ENCODE data around the gene TPST2.
"Not testable (repeated sequence)": the region's sequence is repeated elsewhere in the genome, so short reads cannot be mapped to it uniquely, and the experiment has no call there.

The TPST2 gene

DNA sequence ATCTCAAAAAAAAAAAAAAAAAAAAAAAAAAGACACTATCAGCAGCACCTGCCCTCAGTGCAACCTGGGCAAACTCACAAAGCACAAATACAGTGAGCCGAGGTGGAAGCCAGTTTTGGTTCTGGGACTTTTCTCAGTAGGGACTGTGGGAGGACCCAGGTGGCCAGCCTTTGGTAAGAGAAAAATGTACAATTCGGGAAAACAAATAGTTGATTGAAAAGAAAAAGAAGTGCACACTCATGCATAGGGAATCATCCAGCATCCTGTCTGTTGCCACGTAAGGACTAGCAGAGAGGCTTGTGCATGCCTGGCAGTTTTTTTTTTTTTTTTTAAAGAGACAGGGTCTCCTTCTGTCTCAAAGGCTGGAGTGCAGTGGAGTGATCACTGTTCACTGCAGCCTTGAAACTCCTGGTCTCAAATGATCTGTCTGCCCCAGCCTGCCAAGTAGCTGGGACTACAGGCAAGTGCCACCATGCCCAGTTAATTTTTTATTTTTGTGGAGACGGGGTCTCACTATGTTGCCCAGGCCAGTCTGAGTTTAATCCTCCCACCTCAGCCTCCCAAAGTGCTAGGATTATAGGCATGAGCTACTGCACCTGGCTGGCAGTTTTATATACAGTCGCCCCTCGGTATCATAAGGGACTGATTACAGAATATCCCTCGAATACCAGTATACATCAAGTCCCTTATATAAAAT, 36.7 kb downstream of the TPST2 start:
- DNase-seq, result no peak

DNA sequence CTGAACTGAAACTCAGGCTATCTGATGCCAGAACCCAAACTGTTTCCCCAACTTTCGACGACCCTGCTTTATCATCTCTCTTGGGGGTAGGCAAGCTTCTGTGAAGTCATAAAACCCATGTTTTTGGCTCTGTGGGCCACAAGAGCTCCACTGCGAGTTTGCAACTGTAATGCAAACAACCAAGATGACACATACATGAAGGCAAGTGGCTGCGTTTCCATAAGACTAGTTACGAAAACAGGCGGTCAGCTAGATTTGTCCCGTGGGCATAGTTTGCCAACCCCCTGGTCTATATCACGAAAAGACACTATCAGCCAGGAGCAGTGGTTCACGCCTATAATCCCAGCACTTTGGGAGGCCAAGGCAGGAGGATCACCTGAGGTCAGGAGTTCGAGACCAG, 37.5 kb downstream of the TPST2 start:
- no peak for DNase-seq

DNA sequence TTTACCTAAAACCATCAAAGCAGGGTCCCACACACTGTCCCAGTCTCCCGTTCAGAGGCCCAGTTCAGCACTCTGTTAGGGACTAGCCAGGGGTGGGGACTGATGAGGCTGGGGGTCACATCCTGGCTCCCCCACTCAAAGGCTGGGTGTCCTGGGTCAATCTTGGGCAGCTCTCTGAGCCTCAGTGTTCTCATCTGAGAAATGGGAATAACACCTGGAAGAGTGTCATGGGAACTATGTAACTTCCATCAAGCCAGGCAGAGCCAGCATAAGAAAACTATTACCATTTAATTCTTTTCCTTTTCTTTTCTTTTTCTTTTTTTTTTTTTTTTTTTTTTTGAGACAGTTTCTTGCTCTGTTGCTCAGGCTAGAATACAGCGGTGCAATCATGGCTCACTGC, 38.4 kb downstream of the TPST2 start:
- DNase-seq, result no peak

DNA sequence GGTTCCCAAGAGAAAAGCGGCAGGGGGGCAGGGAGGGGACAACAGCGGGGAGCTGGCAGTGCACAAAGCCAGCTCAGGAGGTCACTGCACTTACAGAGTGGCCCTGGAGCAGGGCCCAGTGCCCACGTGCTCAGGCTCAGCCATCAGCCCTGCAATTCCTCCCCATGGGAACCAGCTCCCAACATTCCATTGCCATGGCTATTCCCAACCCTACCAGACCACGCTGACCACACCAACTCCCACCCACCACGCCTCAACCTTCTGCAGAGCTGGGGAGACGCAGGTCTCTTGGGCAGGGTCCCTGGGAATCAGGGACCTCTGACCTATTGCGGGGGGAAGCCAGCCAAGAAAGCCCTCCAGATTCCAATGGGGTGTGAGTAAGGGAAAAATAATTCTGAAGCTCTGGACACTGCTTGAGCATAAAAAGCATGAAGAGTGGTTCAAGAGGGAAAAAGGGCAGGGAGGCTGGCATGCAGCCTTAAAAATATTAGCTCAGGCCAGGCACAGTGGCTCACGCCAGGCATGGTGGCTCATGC, 39.4 kb downstream of the TPST2 start:
- DNase-seq, result no peak

DNA sequence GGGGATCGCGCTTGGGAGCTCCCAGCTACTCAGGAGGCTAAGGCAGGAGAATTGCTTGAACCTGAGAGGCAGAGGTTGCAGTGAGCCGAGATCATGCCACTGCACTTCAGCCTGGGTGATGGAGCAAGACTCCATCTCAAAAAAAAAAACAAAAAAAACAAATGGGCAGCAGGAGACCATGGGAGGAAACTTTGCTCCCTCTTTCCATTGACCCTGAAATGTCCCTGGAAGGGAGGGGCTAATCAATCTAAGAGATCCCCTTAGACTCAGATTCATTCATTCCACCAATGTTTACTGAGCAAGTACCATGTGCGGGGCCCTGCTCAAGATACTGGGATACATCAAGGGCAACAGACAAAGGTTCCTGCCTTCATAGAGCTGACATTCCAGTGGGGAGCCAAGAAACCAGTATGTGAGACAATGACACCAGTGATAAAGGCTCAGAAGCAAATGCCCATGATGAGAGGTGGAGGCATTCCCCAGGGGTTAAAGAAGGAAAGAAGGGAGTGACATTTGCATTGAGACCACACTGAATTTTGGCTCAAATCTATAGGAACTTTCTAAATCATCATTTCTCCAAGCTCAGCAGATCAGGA, 39.9 kb downstream of the TPST2 start:
- DNase-seq, result no peak

DNA sequence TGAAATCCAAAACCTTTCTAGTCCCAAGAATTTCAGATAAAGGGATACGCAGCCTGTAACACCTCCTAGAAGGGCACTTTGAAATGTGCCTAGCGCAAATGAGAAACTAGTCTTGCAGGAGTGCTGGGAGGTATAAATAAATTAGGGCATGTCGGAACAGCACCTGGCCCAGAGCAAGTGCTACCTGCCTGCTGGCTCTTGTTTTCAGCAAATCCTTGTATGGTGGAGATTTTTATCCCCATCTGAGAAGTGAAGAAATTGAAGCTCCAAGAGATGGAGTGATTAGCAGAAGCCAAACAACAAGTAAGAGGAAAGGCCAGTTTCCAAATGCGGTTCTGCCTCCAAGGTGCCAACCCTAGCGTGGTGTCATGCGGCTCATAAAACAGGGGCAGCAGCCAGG, 40.9 kb downstream of the TPST2 start:
- DNase-seq, result no peak

DNA sequence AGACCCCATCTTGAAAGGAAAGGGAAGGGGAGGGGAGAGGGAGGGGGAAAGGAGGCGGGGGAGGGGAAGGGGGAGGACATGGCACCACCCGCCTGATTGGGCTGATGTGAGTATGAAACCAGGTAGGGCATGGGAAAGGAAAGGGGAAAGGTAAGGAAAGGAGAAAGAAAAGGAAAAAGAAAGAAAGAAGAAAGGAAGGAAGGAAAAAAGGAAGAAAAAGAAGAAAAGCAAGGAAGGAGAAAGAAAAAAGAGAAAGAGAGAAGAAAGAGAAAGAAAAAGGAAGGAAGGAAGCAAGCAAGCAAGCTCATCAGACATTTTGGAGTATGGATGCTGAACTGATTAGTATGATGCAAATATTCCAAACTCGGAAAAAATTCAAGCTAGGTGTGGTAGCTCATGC, 41.6 kb downstream of the TPST2 start:
- no peak for DNase-seq

DNA sequence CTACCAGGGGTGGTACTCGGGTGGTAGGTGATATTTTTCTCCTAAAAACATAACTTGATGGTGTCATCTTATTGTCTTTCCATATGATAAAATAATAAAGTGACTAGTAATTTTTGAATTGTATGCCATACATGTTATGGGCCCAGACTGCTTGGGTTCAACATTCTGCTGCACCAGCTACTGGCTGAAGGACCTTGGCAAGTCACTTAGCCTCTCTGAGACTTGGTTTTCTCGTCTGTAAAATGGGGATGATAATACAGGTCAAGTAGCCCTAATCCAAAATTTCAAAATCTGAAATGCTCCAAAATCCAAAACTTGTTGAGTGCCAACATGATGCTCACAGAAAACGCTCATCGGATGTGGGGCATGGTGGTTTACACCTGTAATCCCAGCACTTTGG, 42.1 kb downstream of the TPST2 start:
- no peak for DNase-seq

DNA sequence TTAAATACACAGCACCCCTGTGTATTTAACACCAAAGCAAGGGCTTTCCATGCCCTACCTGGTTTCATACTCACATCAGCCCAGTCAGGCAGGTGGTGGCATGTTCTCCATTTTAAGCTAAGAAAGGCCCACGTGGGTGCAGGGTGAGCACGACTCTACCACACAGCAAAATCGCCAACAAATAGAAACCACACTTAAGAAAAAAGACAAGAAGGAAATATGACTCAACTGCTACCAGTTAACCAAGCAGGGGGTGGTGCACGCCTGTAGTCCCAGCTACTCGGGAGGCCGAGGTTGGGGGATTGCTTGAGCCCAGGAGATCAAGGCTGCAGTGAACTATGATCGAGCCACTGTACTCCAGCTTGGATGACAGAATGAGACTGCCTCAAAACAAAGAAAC, 42.5 kb downstream of the TPST2 start:
- DNase-seq, result no peak

DNA sequence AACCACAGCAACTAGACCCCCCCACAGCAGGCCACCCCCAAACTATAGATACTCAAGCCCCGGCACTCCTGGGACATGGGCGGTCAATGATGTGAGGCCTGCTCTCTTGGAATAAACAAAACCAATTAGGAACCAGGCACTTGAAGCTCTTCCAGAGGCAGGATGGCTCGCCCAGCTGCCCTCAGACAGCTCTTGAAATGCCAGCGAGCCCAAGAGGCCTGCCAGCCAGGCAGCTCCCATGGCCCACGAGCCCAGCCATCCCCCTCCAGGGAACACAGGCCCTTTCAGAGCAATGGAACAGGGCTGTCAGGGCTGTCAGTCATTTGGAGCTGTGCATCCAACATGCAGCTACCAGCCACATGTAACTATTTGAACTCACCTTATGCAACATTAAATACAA, 43.6 kb downstream of the TPST2 start:
- DNase-seq, result no peak

DNA sequence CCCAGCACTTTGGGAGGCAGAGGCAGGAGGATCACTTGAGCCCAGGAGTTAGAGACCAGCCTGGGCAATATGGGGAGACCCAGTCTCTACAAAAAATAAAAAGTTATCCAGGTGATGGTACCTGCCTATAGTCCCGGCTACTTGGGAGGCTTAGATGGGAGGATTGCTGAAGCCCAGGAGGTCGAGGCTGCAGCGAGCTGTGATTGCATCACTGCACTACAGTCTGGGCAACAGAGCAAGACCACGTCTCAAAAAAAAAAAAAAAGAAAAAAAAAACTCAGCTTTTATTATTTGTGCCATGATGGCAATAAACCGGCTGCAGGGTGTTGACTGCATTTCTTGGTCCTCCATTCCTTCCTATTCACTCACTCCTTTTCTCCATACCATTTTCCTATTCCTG, 44.1 kb downstream of the TPST2 start:
- no peak for DNase-seq

DNA sequence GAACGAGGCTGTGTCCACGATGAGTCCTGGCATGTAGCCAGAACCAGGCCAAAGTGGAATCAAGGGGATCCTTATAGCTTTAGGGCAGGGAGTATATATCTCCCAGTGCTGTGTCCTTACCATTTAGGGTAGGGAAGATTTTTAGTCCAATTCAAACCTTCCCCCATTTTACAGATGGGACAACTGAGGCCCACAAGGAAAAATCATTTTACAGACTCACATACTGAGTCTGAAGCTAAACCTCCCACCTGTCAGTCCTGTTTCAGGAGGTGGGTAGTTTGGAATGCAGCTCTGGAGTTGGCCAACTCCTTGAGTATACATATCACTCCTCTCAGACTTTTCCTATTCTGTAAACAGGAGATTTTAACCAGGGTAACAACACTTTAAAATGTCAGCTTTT, 44.5 kb downstream of the TPST2 start:
- no peak for DNase-seq

DNA sequence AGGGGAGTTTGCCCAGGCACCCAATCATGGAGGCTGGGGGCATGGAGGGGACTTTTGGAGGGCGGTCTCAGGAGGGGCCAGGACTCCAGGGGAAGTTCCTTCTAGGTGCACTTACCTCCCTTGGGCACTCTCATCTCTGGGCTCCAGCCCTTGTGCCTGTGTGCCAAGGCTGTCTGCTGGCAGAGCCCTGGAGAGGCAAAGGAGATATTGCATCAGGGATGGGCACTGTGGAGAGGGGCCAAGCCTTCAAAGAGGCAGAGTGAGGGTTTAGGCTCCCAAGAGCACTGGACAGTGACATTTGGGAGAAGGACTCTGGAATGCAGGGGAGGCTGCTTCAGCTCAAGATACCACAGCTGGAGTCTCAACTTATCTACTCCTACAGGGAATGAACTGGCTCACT, 45.4 kb downstream of the TPST2 start:
- no peak for DNase-seq

DNA sequence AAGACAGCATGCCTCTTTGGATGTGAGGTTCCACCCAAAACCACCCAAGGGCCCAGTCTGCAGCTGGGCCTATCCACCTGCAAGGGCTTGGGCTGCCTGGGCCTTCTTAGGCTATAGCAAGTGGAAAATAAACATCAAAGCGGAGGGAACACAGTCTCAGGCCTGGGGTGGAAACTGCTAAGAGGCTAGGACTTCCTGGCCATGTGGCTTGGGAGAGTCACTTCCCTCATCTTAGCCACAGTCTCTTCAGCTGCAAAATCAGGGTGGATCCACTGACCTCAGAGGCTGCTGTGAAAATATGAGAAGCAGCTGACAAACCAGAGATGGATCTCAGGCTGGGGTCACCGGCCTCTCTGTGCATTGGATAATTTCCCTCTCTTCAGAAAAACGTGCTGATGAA, 47.1 kb downstream of the TPST2 start:
- DNase-seq, result no peak

DNA sequence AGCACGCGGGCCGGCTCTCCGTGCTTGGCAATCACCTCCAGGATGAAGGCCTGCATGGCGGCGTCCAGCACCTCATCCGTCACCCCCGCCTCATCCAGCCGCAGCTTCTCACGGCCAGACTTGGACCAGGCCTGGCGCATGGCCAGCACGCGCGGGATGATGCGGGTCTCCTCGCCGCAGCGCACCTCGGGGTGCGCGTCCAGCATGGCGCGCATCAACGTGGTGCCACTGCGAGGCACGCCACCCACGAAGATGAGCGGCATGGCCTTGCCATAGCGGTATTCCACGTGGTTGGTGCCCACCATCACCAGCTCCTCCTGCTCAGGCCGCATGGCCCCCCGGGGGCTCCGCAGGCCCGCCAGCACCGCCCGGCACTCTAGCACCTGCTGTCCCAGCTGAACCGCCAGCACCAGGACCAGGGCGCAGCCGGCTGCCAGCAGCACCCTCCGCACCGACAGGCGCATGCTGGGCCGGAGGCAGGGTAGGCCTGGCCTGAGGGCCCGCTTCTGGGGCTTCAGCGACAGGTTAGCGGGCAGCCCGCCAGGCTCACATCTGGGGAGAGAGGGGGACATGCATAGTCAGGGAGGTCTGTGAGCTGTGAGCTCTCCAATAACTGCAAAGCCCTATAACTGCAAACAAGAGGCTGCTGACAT, 48.6 kb downstream of the TPST2 start:
- no peak for DNase-seq

DNA sequence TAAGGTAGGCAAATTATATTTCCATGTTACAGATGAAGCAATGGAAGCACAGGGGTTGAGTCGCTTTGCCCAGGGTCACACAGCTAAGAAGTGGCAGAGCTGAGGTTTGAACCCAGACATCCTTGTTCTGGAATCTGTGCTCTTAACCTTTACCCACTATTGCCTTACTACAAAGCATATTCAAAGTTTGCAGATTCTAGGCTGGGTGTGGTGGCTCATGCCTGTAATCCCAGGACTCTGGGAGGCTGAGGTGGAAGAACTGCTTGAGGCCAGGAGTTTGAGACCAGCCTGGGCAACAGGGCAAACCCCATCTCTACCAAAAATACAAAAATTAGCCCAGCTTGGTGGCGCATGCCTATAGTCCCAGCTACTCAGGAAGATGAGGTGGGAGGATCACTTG, 49.8 kb downstream of the TPST2 start:
- no peak for DNase-seq

DNA sequence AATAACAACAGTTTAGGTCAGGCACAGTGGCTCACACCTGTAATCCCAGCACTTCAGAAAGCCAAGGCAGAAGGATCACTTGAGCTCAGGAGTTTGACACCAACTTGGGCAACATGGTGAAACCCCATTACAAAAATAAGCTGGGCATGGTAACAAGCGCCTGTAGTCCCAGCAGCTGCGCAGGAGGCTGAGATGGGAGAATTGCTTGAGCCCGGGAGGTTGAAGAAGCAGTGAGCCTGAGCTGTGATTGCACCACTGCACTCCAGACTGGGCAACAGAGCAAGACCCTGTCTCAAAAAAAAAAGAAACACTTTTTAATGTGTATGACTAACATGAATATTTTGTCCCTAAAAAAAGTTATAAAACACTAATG, 53.2 kb downstream of the TPST2 start:
- DNase-seq, result no peak

DNA sequence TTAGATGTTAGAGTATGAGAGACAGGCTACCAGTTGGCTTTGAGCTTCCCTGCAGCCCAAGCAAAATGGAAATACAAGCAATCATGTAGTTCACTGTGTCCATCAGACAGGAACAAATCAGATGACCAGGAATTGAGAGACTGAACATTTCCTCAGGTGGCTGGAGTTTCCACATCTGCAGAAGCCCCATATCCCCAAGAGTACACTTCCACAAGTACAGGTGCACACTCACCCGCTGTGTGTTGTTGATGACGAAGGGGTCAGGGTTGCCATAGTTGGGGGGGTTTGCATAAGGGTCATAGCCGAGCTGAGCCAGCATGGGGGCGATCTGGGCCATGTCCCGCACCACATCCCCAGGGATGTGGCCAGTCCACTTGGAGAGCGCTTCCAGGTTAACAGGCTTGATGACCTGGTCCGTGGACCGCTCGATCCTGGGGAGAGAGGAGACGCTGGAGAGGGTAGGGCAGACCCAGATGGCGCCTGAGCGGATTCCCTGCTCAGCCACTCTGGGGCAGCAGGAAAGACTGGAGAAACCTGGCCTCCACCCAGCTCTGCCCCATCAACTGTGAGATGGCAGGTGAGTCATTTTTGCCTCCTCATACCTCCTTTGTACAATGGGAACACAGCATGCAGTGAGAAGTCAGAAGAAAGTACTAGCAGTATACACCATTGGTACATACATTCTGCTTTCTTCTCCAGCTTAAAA, 53.7 kb downstream of the TPST2 start:
- DNase-seq, result no peak

DNA sequence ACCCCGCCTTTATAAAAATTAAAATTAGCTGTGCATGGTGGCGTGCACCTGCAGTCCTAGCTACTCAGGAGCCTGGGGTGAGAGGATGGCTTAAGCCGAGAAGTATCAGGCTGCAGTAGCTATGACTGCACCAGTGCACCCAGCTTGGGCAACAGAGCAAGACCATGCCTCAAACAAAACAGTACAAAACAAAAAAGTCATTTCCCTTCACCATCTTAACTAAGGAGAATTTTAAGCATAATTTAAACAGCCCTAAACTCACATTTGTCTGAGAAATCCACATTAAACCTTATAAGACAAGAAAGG, 54.4 kb downstream of the TPST2 start:
- no peak for DNase-seq

DNA sequence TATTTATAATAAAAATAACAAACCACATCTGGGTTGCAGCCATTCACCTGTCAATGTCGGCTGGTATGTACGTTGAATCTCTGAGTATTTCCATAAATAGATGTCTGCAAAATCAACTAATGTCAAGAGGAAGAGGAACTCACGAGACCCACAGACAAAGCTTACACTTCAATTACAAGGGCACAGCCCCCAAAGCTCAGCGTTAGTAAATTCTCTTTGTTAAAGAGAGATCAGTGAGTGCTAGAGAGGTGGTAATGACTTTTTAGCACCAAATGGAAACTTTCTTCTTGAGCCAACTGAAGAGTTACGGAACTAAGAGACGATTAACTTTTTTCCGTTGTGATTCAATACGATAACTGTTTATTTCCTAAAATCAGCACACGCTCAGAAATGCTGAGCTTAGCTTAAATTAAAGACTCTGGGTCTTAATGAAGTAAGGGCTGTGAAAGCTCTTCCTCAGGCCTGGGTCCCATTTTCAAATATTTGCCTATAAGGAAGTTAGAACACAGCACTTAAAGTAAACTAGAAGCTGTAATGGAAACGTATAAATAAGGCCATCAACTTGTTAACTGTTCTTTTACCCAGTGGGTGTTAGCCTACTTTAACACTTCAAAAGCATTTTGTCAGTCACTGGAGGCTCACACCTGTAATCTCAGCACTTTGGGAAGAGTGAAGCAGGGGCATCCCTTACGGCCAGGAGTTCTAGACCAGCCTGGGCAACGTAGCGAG, 54.9 kb downstream of the TPST2 start:
- DNase-seq, result no peak

DNA sequence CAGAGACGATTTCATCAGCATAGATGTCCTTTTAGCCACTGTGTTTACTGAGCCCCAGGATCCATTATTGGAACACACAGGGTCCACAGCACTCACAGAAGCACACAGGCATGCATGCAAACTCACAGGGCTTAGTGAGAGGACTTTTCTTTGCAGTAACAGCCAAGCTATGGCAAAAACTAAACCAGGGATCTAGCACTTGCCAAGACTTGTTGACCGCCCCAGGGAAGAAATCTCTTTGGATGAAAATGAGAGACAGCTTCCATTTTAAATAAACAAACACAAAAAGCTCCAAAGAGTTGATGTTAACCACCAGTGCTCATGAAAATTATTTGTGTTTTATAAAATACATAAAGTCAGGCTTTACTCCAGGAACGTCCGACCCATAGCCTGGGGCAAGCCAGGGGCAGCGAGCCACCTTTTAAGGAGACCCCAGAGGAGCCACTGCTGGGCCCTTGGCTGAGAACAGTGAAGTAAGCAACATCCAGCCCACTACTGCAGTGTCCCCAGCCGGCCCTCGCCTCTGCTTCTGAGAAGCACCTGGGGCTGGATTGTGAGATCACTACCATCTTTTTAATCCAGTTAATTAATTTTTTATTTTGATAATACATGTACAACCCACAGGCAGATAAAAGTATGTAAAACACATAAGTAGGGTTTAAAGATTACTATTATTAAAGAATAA, 55.6 kb downstream of the TPST2 start:
- no peak for DNase-seq

DNA sequence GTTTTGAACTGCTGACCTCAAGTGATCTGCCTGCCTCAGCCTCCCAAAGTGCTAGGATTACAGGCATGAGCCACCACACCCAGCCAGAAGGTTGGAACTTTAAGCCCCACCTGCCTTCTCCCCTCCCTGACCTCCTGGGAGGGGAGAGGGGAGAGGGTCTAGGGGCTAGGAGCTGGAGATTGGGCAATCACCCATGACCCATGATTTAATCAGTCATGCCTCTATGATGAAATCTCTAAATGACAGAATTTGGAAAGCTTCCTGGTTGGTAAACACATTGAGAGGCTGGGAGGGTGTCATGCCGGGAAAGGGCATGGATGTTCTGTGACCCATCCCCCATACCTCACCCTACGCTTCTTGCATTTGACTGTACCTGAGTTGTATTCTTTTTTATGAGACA, 60.6 kb downstream of the TPST2 start:
- no peak for DNase-seq

DNA sequence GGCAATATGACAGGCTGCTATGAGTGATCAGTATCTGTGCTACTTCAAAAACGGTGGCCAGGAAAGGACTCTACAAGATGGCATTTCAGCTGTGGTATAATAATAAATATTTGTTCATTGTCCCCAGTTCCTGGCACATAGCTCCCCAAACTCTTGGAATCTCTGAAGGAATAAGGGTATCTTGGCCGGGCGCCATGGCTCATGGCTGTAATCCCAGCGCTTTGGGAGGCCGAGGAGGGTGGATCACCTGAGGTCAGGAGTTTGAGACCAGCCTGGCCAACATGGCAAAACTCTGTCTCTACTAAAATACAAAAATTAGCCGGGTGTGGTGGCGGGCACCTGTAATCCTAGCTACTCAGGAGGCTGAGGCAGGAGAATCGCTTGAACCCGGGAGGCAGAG, 61.4 kb downstream of the TPST2 start:
- not testable (repeated sequence) for DNase-seq

All from NCI-H446 treated with DMSO at 0.1 percent for 48 hours (cell line).